ENCODE data around the gene GPC4.
A peak's percentile ranks its signal among the peaks of the same experiment; 100 is the strongest.

Gene GPC4

GRCh38 chrX:133415276-133416105 is at the start of gene GPC4:
GPC4 (minus strand) TSS chrX:133415489; CDS start chrX:133414965, 524 bp downstream.
- peak; percentile 52 for DNase-seq (ENCODE audit: low spot score)

DNA sequence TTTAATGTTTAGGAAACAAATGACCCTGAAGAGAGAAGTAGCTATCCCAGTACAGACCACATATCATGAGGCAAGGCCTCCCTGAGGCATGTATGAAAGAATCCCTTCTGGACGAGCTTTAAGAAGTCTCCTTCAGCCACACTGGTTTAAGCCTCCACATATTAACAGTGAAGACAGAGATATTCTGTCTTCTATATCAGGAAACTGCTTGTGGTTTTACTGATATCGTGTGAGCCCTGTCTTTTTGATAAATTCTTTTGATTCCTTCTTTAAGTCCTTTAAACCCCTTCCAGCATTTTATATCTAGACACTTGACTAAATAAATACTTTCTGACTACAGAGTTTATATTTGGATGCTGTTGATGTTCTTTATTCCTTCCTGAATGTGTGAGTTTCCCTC is 45.9 kb upstream of the GPC4 start:
- no peak for DNase-seq (ENCODE audit: low spot score)

DNA sequence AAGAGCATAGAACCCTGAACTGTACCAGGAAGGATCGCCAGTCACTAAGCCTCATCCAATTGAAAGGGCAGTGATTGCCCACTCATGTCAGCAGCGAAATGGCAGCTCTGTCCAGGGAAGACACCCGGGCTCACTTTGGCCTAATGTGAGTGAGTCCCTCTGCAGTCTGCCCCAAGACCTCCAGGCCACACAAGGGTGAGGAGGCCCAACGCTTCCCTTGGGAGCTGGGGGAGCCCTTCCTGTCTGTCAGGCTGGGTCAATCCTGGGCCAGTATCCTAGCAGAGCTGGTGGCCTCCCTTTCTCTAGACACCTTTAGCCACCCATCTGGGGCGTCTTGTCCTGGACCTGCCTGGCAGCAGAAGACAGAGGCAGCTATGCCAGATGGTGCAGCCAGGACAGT is 39.6 kb upstream of the GPC4 start:
- DNase-seq (ENCODE audit: low spot score) = no peak

- no peak for DNase-seq (ENCODE audit: low spot score)
Observed at GRCh38 chrX:133454491-133454914, 39.2 kb upstream of the GPC4 start.

DNA sequence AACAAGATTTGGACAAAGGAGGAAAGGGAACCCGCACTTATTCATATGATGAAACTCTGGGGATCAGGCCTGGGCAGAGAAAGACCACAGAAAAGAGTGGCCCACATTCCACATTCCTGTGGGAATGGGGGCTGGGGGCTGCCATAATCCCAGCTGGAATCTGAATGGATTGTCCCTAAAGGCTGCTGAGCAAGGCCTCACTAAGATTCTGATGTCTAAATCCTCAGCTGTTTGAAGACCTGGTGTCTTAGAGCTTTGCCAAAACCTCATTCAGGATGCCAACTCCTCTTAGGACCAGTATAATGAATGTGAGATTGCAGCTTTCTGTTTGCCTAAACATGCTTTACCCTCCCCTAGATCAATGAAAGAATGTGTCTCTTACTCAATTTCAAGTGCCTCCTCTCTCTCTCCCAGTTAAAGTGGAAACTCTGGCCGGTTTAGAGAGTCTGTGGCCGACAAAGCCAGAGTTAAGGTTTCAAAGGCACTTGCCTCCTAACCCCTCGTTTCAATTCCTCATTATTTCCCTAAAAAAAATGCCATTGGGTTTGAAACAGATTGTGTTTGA is 33.3 kb upstream of the GPC4 start:
- no peak for DNase-seq (ENCODE audit: low spot score)

- peak; percentile 17 for DNase-seq (ENCODE audit: low spot score)
Observed at GRCh38 chrX:133444952-133445831, 29.9 kb upstream of the GPC4 start.

DNA sequence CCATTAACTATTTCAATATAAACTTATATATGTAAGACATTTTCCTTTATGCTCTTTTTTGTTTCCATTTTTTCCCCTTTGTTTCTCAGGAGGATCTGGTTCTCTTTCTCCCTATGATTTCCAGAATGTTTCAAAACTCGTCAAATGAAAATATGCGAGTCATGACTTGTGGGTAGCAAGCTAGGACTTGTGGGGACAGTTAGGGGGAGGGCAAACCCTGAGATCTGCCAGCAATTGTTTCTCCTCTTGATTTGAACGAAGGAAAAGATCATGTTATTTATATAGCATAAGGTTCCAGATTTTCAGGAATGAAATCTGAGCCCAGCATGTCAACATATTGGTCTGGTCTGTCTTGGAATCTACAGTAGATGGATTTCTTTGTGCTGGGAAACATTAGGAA is 28.9 kb upstream of the GPC4 start:
- DNase-seq (ENCODE audit: low spot score) = no peak

GRCh38 chrX:133440797-133441163 is 25.5 kb upstream of the GPC4 start:
- no peak for DNase-seq (ENCODE audit: low spot score)

GRCh38 chrX:133440081-133440796 is 24.9 kb upstream of the GPC4 start:
- DNase-seq (ENCODE audit: low spot score) = no peak

GRCh38 chrX:133437766-133438165 is 22.5 kb upstream of the GPC4 start:
- no peak for DNase-seq (ENCODE audit: low spot score)

DNA sequence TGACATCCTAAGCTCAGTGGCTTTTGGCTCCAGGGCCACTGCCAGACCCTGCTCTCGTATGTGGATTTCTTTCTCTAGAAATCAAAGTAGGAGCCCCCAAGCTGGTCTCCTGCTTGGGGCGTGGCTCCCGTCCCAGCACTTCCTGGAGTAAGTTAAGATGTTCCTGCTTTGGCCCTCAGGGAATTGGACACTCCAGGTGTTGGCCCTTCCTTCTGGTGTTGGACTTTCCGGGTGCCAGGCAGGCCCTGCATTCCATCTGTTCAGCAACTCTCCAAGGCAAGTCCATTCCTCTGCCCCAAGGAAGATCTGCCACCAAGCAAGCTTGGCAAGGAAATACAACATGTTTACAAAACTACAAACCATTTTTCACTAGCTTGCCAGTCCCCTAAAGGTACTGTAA is 22.1 kb upstream of the GPC4 start:
- no peak for DNase-seq (ENCODE audit: low spot score)

DNA sequence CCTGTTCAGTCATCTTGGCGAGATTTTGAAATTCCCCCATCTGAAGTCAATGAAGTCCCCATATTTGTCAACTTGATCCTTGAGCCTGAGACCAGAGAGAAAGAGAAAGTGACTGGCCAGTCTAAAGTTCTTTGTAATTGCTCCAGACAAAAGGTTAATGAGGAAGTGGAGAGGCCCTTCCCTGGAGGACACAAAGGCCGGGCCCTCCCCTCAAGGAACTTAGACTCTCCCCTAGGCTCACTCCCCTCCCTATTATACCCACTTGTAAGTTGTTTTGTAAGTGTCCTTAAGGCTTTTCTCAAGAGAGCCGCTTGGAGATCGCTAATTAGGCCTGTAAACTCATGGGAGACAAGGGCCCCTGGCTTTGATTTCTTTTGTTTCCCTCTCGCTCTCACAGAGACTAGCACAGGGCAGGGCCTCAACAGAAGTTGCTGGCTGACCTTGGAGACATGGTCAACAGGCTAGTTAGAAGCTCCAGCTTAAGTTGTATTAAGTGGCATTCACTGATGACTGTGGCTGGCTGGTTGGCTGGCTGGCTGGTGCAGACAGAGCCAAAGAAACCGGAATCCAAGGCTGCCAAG is 20.3 kb upstream of the GPC4 start:
- no peak for DNase-seq (ENCODE audit: low spot score)

- no peak for DNase-seq (ENCODE audit: low spot score)
Observed at GRCh38 chrX:133434197-133434820, 19.0 kb upstream of the GPC4 start.

GRCh38 chrX:133419911-133420310 is 4.6 kb upstream of the GPC4 start:
- DNase-seq (ENCODE audit: low spot score) = no peak

GRCh38 chrX:133418588-133418987 is 3.3 kb upstream of the GPC4 start:
- no peak for DNase-seq (ENCODE audit: low spot score)

DNA sequence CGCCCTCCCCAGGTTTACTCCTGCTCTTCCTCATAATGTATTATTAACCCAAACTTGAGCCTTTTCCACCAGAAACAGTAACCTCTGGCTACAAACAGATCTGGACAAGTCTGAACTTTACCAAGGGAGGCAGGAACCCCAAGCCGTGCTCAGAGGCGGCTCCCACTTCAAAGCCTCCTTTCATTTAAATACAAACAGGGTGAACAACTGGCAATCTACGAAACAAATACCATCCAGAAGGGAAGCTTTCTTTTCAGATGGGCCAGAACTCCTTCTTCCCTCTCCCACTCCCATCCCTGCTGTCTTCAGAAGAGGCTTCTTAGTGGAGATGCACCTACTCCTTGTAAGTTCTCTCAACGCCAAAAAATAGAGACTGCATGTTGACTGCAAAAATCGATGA is 2.1 kb upstream of the GPC4 start:
- no peak for DNase-seq (ENCODE audit: low spot score)

GRCh38 chrX:133414406-133415275 is 648 bp downstream of the GPC4 start:
- DNase-seq (ENCODE audit: low spot score) = peak; percentile 32

GRCh38 chrX:133413218-133413925 is 1.9 kb downstream of the GPC4 start:
- DNase-seq (ENCODE audit: low spot score) = no peak

GRCh38 chrX:133412665-133413064 is 2.6 kb downstream of the GPC4 start:
- no peak for DNase-seq (ENCODE audit: low spot score)

- no peak for DNase-seq (ENCODE audit: low spot score)
Observed at GRCh38 chrX:133412246-133412645, 3.0 kb downstream of the GPC4 start.
